Small intestine (tissue), 7 donors: ENCODE results near the gene TNIP1. TPM values are rescaled to one million over a fixed set of nuclear protein-coding genes. Genes with fewer than 3 reads are reported as not detected.

ENCODE experiments used
- DNase-seq, 2 donors: peaks; one replicate each; pipeline versions ENCODE4 v3.0.0 to v3.0.0-alpha.2; 2013
- FAIRE-seq: peaks from 2 replicates; lab custom pipeline; 2012; peaks lifted over from hg19 to GRCh38; lab: Jason Lieb, UNC
- H3K27ac ChIP-seq, 3 donors: one replicate each; pipeline ENCODE4 v1.5.1; 2013; ENCODE audit warnings: low read length in 2 of 3, mild to moderate bottlenecking in 2 of 3, control low read depth in 1 of 3, inconsistent platforms in 1 of 3, low read depth in 1 of 3, moderate library complexity in 1 of 3
- H3K27me3 ChIP-seq, 3 donors: one replicate each; pipeline ENCODE4 v1.6.1; 2013; ENCODE audit warnings: low read length in 3 of 3, inconsistent platforms in 1 of 3; ENCODE audit not compliant: control insufficient read depth in 3 of 3, insufficient read depth in 3 of 3
- H3K36me3 ChIP-seq, 3 donors: one replicate each; pipeline ENCODE4 v1.6.1; 2013; ENCODE audit warnings: low read length in 3 of 3, inconsistent platforms in 1 of 3, low read depth in 1 of 3, mild to moderate bottlenecking in 1 of 3, moderate library complexity in 1 of 3; ENCODE audit not compliant: control insufficient read depth in 3 of 3, insufficient read depth in 2 of 3
- H3K4me1 ChIP-seq, 3 donors: one replicate each; pipeline ENCODE4 v1.6.1; 2013; ENCODE audit warnings: low read length in 2 of 3, inconsistent platforms in 1 of 3, low read depth in 1 of 3, mild to moderate bottlenecking in 1 of 3, moderate library complexity in 1 of 3; ENCODE audit not compliant: control insufficient read depth in 3 of 3, insufficient read depth in 2 of 3
- H3K4me3 ChIP-seq, 3 donors: one replicate each; pipeline ENCODE4 v1.5.1; 2013; ENCODE audit warnings: low read length in 3 of 3, control low read depth in 1 of 3, inconsistent platforms in 1 of 3, low read depth in 1 of 3, mild to moderate bottlenecking in 1 of 3, moderate library complexity in 1 of 3
- H3K9me3 ChIP-seq, 2 donors: one replicate each; pipeline ENCODE4 v1.6.1; 2013; ENCODE audit warnings: low read depth in 1 of 2, low read length in 1 of 2; ENCODE audit not compliant: control insufficient read depth in 2 of 2, insufficient read depth in 1 of 2
- WGBS, 3 donors: extraction: QIAGEN DNeasy Blood & Tissue Kit; methylation state at CpG; one replicate each; pipeline ENCODE4 v1.1.7; 2013; 5-methylcytosine and 5-hydroxymethylcytosine counted together
- polyA plus RNA-seq, 4 donors: library from polyadenylated mRNA; stranded (reverse) in 3 of 4; unstranded in 1 of 4; fragments of 200-250 nt in 3 of 4; fragments of 120-200 nt in 1 of 4; gene quantifications; one replicate each; pipeline versions ENCODE4 v1.2.1 to v1.2.3, GENCODE V29; 2013
- donor health status: healthy with polysubstance abuse.
- donor health status: control.
- donor health status: control.
- donor health status: Bipolar disorder and iron deficiency.
- donor health status: healthy.

TNIP1 gene
- polyA plus RNA-seq, 4 donors: 78.7 to 190 (median 131) TPM

DNA sequence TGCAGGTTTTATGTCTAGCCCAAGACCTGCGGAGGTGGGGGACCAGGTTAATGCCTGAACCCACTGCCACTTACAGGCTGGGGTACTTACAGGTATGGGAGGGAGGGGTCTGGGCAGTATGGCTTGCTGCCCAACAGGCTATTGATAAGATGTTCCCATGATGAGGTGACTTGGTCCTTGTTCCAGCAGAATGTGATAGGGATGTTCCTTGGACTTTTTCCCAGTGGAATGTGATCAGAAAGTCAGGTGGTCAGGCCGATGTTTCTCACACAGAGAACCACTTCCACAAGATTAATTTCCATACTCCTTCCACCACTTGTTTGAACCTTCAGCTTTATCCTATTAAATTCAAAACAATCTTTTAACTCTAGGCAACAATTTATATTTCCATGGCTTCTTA, 87.4 kb downstream of the TNIP1 start:
- Histone ChIP-seq H3K27me3 (no peaks in the 10 kb centered on the region), H3K4me1 (no peaks in the 10 kb centered on the region), H3K27ac (no peak overlapping the region), H3K4me3 (no peak overlapping the region), H3K36me3 (no peaks in the 10 kb centered on the region), H3K9me3 (peaks cover 0 to 3% of the 10 kb centered on the region in 2 donors)
- DNase-seq (no peak), FAIRE-seq (no peak)
- WGBS, 3 donors: 82 to 93% (median 82%) methylated on average over 2 of the region's 2 CpGs

DNA sequence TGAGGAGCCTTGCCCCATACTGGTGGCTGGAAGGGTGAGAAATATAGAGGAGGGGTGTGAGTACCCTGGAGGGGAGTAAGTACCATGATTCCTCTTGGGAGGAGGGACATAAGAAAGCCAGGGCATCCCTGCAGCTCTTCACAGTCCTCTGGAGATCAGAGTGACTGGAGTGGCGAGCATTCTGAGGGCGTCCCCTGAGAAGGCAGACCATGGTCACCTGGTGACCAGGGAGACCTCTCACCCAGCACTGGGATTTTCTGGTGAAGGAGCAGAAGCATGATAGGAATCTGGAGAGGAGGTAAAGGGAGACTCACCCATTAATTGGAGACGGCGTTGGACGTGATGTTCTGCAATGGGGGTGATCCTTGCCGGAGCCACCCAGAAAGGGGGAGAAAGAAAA, 88.1 kb downstream of the TNIP1 start:
- WGBS, 3 donors: 95 to 97% (median 96%) methylated on average over 6 of the region's 6 CpGs
- H3K4me3 ChIP-seq: no peak overlapping the region
- DNase-seq: no peak
- H3K27me3 ChIP-seq: no peaks in the 10 kb centered on the region
- no peaks in the 10 kb centered on the region for H3K4me1 ChIP-seq
- FAIRE-seq: no peak
- H3K9me3 ChIP-seq: peaks cover 0 to 3% of the 10 kb centered on the region in 2 donors
- H3K27ac ChIP-seq: no peak overlapping the region
- H3K36me3 ChIP-seq: no peaks in the 10 kb centered on the region

DNA sequence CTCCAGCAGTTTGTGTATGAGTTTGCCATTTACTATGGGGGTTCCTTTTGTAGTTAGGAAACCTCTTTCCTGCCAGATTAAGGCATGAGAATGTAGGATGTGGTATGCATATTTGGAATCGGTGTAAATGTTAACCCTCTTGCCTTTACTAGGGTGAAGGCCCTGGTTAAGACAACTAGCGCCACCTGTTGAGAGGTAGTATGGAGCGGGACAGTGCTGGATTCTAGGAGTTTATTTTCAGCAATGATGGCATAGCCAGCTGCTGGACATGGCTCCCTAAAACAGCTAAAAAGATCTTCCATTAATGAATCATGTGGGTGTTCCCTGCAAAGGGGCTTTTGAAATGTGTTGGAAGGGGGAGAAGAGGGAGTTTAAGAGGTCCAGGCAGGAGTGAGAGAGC, 91.1 kb downstream of the TNIP1 start:
- H3K36me3 ChIP-seq: no peaks in the 10 kb centered on the region
- no peaks in the 10 kb centered on the region for H3K27me3 ChIP-seq
- H3K4me3 ChIP-seq: no peak overlapping the region
- peaks cover 0 to 3% of the 10 kb centered on the region in 2 donors for H3K9me3 ChIP-seq
- WGBS, 3 donors: 74 to 87% (median 82%) methylated on average over 3 of the region's 3 CpGs
- FAIRE-seq (no peak), DNase-seq (no peak)
- no peaks in the 10 kb centered on the region for H3K4me1 ChIP-seq
- no peak overlapping the region for H3K27ac ChIP-seq

DNA sequence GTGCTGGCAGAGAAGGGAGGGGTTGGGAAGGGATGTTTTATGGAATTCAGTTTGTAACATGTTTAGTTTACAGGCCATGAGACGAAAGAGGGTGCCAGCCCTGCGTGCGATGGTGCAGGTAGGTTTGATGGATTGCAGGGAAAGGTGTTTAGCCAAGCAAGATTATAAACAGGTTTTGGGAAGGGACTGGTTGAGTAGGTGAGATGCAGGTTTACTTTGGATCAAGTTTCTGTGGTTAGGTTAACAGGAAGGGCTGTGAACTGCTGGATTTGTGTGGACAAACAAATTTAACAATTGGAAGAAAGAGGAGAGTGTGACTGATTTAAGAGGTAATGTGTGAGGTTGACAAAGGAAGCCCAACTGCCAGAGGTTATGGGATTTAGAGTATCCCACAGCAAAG, 93.1 kb downstream of the TNIP1 start:
- DNase-seq (no peak), FAIRE-seq (no peak)

More for the DNA sequence above, 93.1 kb downstream of the TNIP1 start:
- 61 to 64% (median 63%) methylated on average over 3 of the region's 3 CpGs for WGBS, 3 donors
- Histone ChIP-seq H3K4me1 (no peaks in the 10 kb centered on the region), H3K9me3 (peaks cover 0 to 3% of the 10 kb centered on the region in 2 donors), H3K27ac (no peak overlapping the region), H3K4me3 (no peak overlapping the region), H3K27me3 (no peaks in the 10 kb centered on the region), H3K36me3 (no peaks in the 10 kb centered on the region)

Other genes starting within 250 kb of the TNIP1 start
- under 1 TPM in 1 of 4 donors, not detected in 3; 0.10 TPM for gene IRGM, start 234.5 kb downstream of the TNIP1 start, polyA plus RNA-seq
- gene ZNF300, start 176.1 kb downstream of the TNIP1 start, polyA plus RNA-seq: 10 to 100 TPM in 1 of 4 donors, 1 to 10 TPM in 2, under 1 TPM in 1; 0.54 to 11.3 (median 3.3) TPM
- 1,000 to 10,000 TPM in 1 of 4 donors, 100 to 1,000 TPM in 1, 10 to 100 TPM in 2; 19.9 to 1,014 (median 112) TPM for gene GPX3, start 60.4 kb downstream of the TNIP1 start, polyA plus RNA-seq
- gene ANXA6, start 76.7 kb upstream of the TNIP1 start, polyA plus RNA-seq: 10 to 100 TPM in 3 of 4 donors, 1 to 10 TPM in 1; 7.2 to 74.9 (median 46.7) TPM
- gene CCDC69, start 143.1 kb upstream of the TNIP1 start, polyA plus RNA-seq: 10 to 100 TPM in 3 of 4 donors, 1 to 10 TPM in 1; 5.6 to 48.0 (median 28.0) TPM
- gene GM2A, start 172.2 kb upstream of the TNIP1 start, polyA plus RNA-seq: 10 to 100 TPM in 2 of 4 donors, 1 to 10 TPM in 2; 4.0 to 22.5 (median 12.1) TPM
- not detected for gene SLC36A3, start 222.7 kb upstream of the TNIP1 start, polyA plus RNA-seq